Panc1 (cell line): ENCODE measurements around the gene SMIM1. TPM values are rescaled to one million over a fixed set of nuclear protein-coding genes. Genes with fewer than 3 reads are reported as not detected.

Experiments
- ATAC-seq: fragments of 200-7000 bp; cut with Tn5 transposase; 2 replicates; pipeline ENCODE4 v1.9.1; 2020; ENCODE audit warnings: mild to moderate bottlenecking, moderate library complexity
- BruUV-seq: library from RNA; stranded (reverse); fragments of 400-500 nt; replicated peaks from 2 replicates; lab custom pipeline; 2021; lab: Mats Ljungman, UMichigan
- CTCF ChIA-PET: fragments of 300-600 bp; sonication (Branson Sonifier 250); formaldehyde crosslinking; loops from one replicate; lab custom pipeline; 2022; ENCODE audit warnings: antibody characterized with exemption; lab: Charles Lee
- POLR2A ChIA-PET: fragments of 300-600 bp; sonication (Branson Sonifier 250); formaldehyde crosslinking; loops from one replicate; lab custom pipeline; 2022; ENCODE audit warnings: antibody characterized with exemption; lab: Charles Lee
- DNase-seq: peaks from one replicate; pipeline ENCODE4 v3.0.0-alpha.2; 2010; ENCODE audit warnings: low read depth, low spot score
- H3K27ac ChIP-seq: 2 replicates; pipeline ENCODE4 v1.5.1; 2011; ENCODE audit warnings: mild to moderate bottlenecking, low read length, inconsistent platforms
- H3K27me3 ChIP-seq: fragments of 200-500 bp; sonication (Bioruptor generic); 2 replicates; pipeline ENCODE4 v1.6.0; 2014; ENCODE audit warnings: low read length, inconsistent platforms; ENCODE audit not compliant: control insufficient read depth, insufficient read depth
- H3K36me3 ChIP-seq: fragments of 200-500 bp; sonication (Bioruptor generic); 2 replicates; pipeline ENCODE4 v1.5.1; 2014; ENCODE audit warnings: inconsistent platforms, mild to moderate bottlenecking, low read length, moderate library complexity; ENCODE audit not compliant: control insufficient read depth, insufficient read depth
- H3K4me1 ChIP-seq: 2 replicates; pipeline ENCODE4 v1.5.1; 2011; ENCODE audit warnings: inconsistent platforms, mild to moderate bottlenecking, low read length, moderate library complexity; ENCODE audit not compliant: control insufficient read depth, insufficient read depth
- H3K4me3 ChIP-seq, 2 experiments: 2 replicates each; pipeline ENCODE4 v1.5.1; 2011 to 2012; ENCODE audit warnings: low read depth in 2 of 2, low read length in 2 of 2, mild to moderate bottlenecking in 2 of 2, inconsistent platforms in 1 of 2, moderate library complexity in 1 of 2
- H3K9me3 ChIP-seq: fragments of 200-500 bp; sonication (Bioruptor generic); 2 replicates; pipeline ENCODE4 v1.5.1; 2014; ENCODE audit warnings: low read depth, mild to moderate bottlenecking, inconsistent platforms, low read length, moderate library complexity; ENCODE audit not compliant: control insufficient read depth, insufficient read depth
- CTCF ChIP-seq: fragments of 450-650 bp; IDR thresholded peaks from 2 replicates; pipeline ENCODE4 v1.5.1; 2017; ENCODE audit warnings: mild to moderate bottlenecking
- POLR2AphosphoS5 ChIP-seq: IDR thresholded peaks from 2 replicates; pipeline ENCODE4 v1.6.1; 2012; ENCODE audit warnings: mild to moderate bottlenecking, low read depth, low read length, moderate library complexity
- REST ChIP-seq, 2 experiments: IDR thresholded peaks; 2 replicates each; pipeline ENCODE4 v1.6.1; 2011 to 2012; ENCODE audit warnings: low read depth in 2 of 2, control low read depth in 1 of 2, low read length in 1 of 2, mild to moderate bottlenecking in 1 of 2, moderate library complexity in 1 of 2; ENCODE audit not compliant: insufficient read depth in 1 of 2
- SIN3A ChIP-seq: IDR thresholded peaks from 2 replicates; pipeline ENCODE4 v1.6.1; 2012; ENCODE audit warnings: low read depth, mild to moderate bottlenecking, low read length, moderate library complexity, borderline replicate concordance; ENCODE audit not compliant: insufficient read depth
- TCF7L2 ChIP-seq: IDR thresholded peaks from 2 replicates; pipeline ENCODE4 v1.6.1; 2011; ENCODE audit warnings: mild to moderate bottlenecking, low read depth, low read length, inconsistent platforms
- in situ Hi-C: cut with HindIII; loops from 2 replicates; pipeline ENCODE4 v1.10.0; 2016; ENCODE audit warnings: low sequenced_read_pairs, low pct_unique_long_range_greater_than_20kb
- intact Hi-C: fragments of 100-400 bp; cut with micrococcal nuclease; formaldehyde crosslinking; loops from one replicate; pipeline ENCODE4 v1.10.0; 2022; ENCODE audit not compliant: unreplicated experiment
- total RNA-seq: library from RNA; stranded (reverse); gene quantifications from one replicate; pipeline ENCODE4 v1.2.1, GENCODE V29; 2021; ENCODE audit not compliant: unreplicated experiment

SMIM1 gene
- total RNA-seq, 1 experiment from 2014 or later = 35.5 TPM

DNA sequence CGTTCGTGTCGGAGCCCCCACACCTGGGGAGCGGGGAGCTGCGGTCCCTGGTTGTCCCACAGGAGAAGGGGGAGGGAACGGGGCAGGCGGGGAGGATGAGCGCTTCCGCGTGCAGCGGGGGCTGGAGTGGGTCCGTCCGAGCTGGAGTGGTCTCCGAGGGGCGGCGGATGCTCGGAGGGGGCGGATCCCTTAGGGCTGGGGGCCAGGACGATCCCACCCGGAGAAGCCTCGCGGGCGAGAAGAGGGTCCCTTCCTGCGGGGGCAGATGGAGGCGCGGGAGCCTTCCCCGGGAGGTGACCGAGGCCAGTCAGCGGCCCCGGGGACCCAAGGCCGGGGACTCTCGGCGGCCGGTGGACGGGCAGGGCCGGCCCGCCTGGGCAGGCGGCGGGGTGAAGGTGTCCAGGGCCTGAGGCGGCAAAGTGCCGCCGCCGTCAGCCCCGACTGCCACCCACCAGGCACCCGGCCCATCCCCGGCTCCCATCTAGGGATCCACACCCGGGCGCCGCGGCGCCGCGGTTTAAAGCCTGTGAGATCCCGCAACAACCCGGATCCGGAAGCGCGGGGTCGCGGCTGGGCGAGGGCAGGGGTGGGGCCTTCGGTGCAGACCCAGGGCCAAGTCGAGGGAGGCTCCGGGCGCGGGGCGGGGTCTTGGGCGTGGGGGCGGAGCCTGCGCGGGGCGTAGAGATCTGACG, 25.6 kb upstream of the SMIM1 start:
- H3K36me3 ChIP-seq = no peaks in the 10 kb centered on the region; the same call in 1 of the 2 replicates
- peak; percentile 89; the same call in 1 of the 2 replicates for TF ChIP-seq SIN3A
- peak; percentile 95 for TF ChIP-seq POLR2AphosphoS5
- no peak for TF ChIP-seq CTCF
- BruUV-seq = no TSS peak
- ChIA-PET CTCF (no interaction called here), POLR2A (interaction anchor here (0.6 kb wide), 1 partner anchor 13 kb away, joined by 6 read pairs; no protein-coding TSS in a partner anchor)
- intact Hi-C loops (no loop called here), in situ Hi-C loops (no loop called here)
- ATAC-seq (peak; percentile 98), DNase-seq (peak; percentile 28)
- peaks cover 8% of the 10 kb centered on the region for H3K4me1 ChIP-seq
- H3K27me3 ChIP-seq = no peaks in the 10 kb centered on the region
- H3K27ac ChIP-seq = peak overlapping the region; percentile 76
- no peaks in the 10 kb centered on the region for H3K9me3 ChIP-seq
- peak overlapping the region; percentile 68 to 77 for H3K4me3 ChIP-seq

- in situ Hi-C loops = no loop called here
- DNase-seq (no peak), ATAC-seq (no peak)
- no TSS peak for BruUV-seq
- Histone ChIP-seq H3K27me3 (no peaks in the 10 kb centered on the region), H3K27ac (peak overlapping the region; percentile 8; the same call in 1 of the 2 replicates), H3K4me3 (peak overlapping the region; percentile 68 to 77), H3K36me3 (no peaks in the 10 kb centered on the region), H3K4me1 (peaks cover 8% of the 10 kb centered on the region), H3K9me3 (no peaks in the 10 kb centered on the region)
- ChIA-PET CTCF (no interaction called here), POLR2A (no interaction called here)
- intact Hi-C loops = no loop called here
- no peak for TF ChIP-seq POLR2AphosphoS5
- no peak for TF ChIP-seq TCF7L2
- TF ChIP-seq SIN3A = no peak
- TF ChIP-seq REST (IDR thresholded peaks at IDR 0.05; ENCODE audit: insufficient read depth in 1 of 2, low read depth in 2 of 2, low read length in 1 of 2) = no peak
- no peak for TF ChIP-seq CTCF
Observed at GRCh38 chr1:3747522-3747848, 25.1 kb upstream of the SMIM1 start.
